ENCODE data around the gene NCMAP.

DNA sequence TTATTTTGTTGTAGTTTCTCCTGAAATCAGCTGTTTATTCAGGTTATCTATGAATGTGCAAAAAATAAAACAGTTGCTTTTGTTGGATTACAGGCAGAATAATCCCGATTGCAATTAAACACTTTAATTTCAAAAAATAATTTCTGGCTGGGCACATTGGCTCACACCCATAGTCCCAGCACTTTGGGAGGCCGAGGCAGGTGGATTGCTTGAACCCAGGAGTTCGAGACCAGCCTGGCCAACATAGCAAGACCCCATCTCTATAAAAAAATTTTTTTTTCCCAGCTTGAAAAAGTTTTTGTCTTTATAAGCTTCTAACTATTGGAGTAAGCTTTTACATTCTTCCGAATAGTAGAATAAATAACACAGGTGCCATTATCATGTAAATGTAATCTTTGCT lies 38.0 kb upstream of the NCMAP start:
- TF ChIP-seq CTCF (IDR thresholded peaks at IDR 0.05), result no peak
- no peak for TF ChIP-seq POLR2AphosphoS5 (IDR thresholded peaks at IDR 0.05)
- no peak for TF ChIP-seq POLR2A (IDR thresholded peaks at IDR 0.05)
- TF ChIP-seq EP300 (IDR thresholded peaks at IDR 0.05), result no peak

All from sigmoid colon (tissue), 4 donors.